ENCODE data around the gene ZNF891.

DNA sequence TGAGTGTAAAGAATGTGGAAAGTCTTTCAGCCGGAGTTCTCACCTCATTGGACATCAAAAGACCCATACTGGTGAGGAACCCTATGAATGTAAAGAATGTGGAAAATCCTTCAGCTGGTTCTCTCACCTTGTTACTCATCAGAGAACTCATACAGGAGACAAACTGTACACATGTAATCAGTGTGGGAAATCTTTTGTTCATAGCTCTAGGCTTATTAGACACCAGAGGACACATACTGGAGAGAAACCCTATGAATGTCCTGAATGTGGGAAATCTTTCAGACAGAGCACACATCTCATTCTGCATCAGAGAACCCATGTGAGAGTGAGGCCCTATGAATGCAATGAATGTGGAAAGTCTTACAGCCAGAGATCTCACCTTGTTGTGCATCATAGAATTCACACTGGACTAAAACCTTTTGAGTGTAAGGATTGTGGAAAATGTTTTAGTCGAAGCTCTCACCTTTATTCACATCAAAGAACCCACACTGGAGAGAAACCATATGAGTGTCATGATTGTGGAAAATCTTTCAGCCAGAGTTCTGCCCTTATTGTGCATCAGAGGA, 26.1 kb upstream of the ZNF891 start:
- TF ChIP-seq CTCF (IDR thresholded peaks at IDR 0.05; ENCODE audit: low read depth, low read length) (no peak), EZH2phosphoT487 (IDR thresholded peaks at IDR 0.05; ENCODE audit: low read depth) (no peak)
